Measurements from ENCODE around the gene ABCC10.

Gene ABCC10

GRCh38 chr6:43428112-43428570 is 800 bp downstream of the ABCC10 start:
- in situ Hi-C loops (cut with MboI; ENCODE audit: low sequenced_read_pairs, unreplicated experiment): no loop called here
- DNase-seq (ENCODE audit: low spot score): no peak
- no peak for TF ChIP-seq CTCF (IDR thresholded peaks at IDR 0.05; ENCODE audit: borderline replicate concordance, control extremely low read depth, extremely low read depth, insufficient read depth, missing control alignments)

- no peak for DNase-seq (ENCODE audit: low spot score)
- in situ Hi-C loops (cut with MboI; ENCODE audit: low sequenced_read_pairs, unreplicated experiment): no loop called here
- TF ChIP-seq CTCF (IDR thresholded peaks at IDR 0.05; ENCODE audit: borderline replicate concordance, control extremely low read depth, extremely low read depth, insufficient read depth, missing control alignments): no peak
Measured at GRCh38 chr6:43428874-43429273, 1.5 kb downstream of the ABCC10 start.

GRCh38 chr6:43432009-43432945 is 4.9 kb downstream of the ABCC10 start:
- in situ Hi-C loops (cut with MboI; ENCODE audit: low sequenced_read_pairs, unreplicated experiment): no loop called here
- no peak for TF ChIP-seq CTCF (IDR thresholded peaks at IDR 0.05; ENCODE audit: borderline replicate concordance, control extremely low read depth, extremely low read depth, insufficient read depth, missing control alignments)
- DNase-seq (ENCODE audit: low spot score): no peak

GRCh38 chr6:43433148-43433547 is 5.8 kb downstream of the ABCC10 start:
- DNase-seq (ENCODE audit: low spot score): no peak
- in situ Hi-C loops (cut with MboI; ENCODE audit: low sequenced_read_pairs, unreplicated experiment): no loop called here
- no peak for TF ChIP-seq CTCF (IDR thresholded peaks at IDR 0.05; ENCODE audit: borderline replicate concordance, control extremely low read depth, extremely low read depth, insufficient read depth, missing control alignments)

- in situ Hi-C loops (cut with MboI; ENCODE audit: low sequenced_read_pairs, unreplicated experiment): no loop called here
- no peak for DNase-seq (ENCODE audit: low spot score)
- TF ChIP-seq CTCF (IDR thresholded peaks at IDR 0.05; ENCODE audit: borderline replicate concordance, control extremely low read depth, extremely low read depth, insufficient read depth, missing control alignments): no peak
Measured at GRCh38 chr6:43434001-43434840, 6.9 kb downstream of the ABCC10 start.

GRCh38 chr6:43434943-43435342 is 7.6 kb downstream of the ABCC10 start:
- no peak for DNase-seq (ENCODE audit: low spot score)
- no peak for TF ChIP-seq CTCF (IDR thresholded peaks at IDR 0.05; ENCODE audit: borderline replicate concordance, control extremely low read depth, extremely low read depth, insufficient read depth, missing control alignments)
- in situ Hi-C loops (cut with MboI; ENCODE audit: low sequenced_read_pairs, unreplicated experiment): no loop called here
